Osteoblast (primary cell): Measurements from ENCODE around the gene PPP4R3A. TPM values are rescaled to one million over a fixed set of nuclear protein-coding genes. Genes with fewer than 3 reads are reported as not detected.
"Not testable (repeated sequence)": the region's sequence is repeated elsewhere in the genome, so short reads cannot be mapped to it uniquely, and the experiment has no call there.

Source experiments
- DNase-seq: peaks from one replicate; pipeline ENCODE4 v3.0.0; 2011; ENCODE audit warnings: low spot score, mixed read lengths; ENCODE audit not compliant: insufficient read length; ENCODE audit errors: missing footprints
- H2AFZ ChIP-seq: 2 replicates; pipeline ENCODE4 v1.6.0; 2011; ENCODE audit warnings: mild to moderate bottlenecking, low read length
- H3K27ac ChIP-seq: 2 replicates; pipeline ENCODE4 v1.5.1; 2011; ENCODE audit warnings: mild to moderate bottlenecking, low read depth, low read length, moderate library complexity
- H3K27me3 ChIP-seq: 2 replicates; pipeline ENCODE4 v1.6.0; 2012; ENCODE audit warnings: mild to moderate bottlenecking, control low read depth, inconsistent platforms, low read length, moderate library complexity; ENCODE audit not compliant: insufficient read depth
- H3K36me3 ChIP-seq: 2 replicates; pipeline ENCODE4 v1.5.1; 2011; ENCODE audit warnings: mild to moderate bottlenecking, low read length, control low read depth, moderate library complexity; ENCODE audit not compliant: insufficient read depth
- H3K4me1 ChIP-seq: 2 replicates; pipeline ENCODE4 v1.5.1; 2011; ENCODE audit warnings: mild to moderate bottlenecking, low read length, control low read depth, moderate library complexity; ENCODE audit not compliant: insufficient read depth
- H3K4me2 ChIP-seq: 2 replicates; pipeline ENCODE4 v1.6.0; 2011; ENCODE audit warnings: mild to moderate bottlenecking, low read length; ENCODE audit not compliant: insufficient read depth
- H3K4me3 ChIP-seq: fragments of 200-600 bp; sonication (generic); 3 replicates; pipeline ENCODE4 v1.5.1; 2012; ENCODE audit warnings: mild to moderate bottlenecking, low read length, inconsistent platforms; ENCODE audit not compliant: insufficient read depth
- H3K79me2 ChIP-seq: 2 replicates; pipeline ENCODE4 v1.6.0; 2012; ENCODE audit warnings: mild to moderate bottlenecking, low read length, control low read depth, inconsistent platforms; ENCODE audit not compliant: insufficient read depth
- H3K9me3 ChIP-seq: 2 replicates; pipeline ENCODE4 v1.5.1; 2011; ENCODE audit warnings: low read depth, low read length, control low read depth
- H4K20me1 ChIP-seq: 2 replicates; pipeline ENCODE4 v1.6.0; 2012; ENCODE audit warnings: mild to moderate bottlenecking, low read length, control low read depth; ENCODE audit not compliant: insufficient read depth
- CTCF ChIP-seq: IDR thresholded peaks from 2 replicates; pipeline ENCODE4 v1.5.1; 2011; ENCODE audit warnings: mild to moderate bottlenecking, low read depth, low read length, moderate library complexity; ENCODE audit errors: extremely low read depth
- total RNA-seq: library from RNA; depleted of rRNA; stranded (reverse); fragments of >200 nt; gene quantifications from 2 replicates; pipeline ENCODE4 v1.2.3, GENCODE V29; 2012

PPP4R3A gene
- total RNA-seq, 1 donor: 43.4 TPM

GRCh38 chr14:91503000-91503504 lies 7.1 kb downstream of the PPP4R3A start:
- Histone ChIP-seq H3K9me3 (no peaks in the 10 kb centered on the region), H3K36me3 (no peaks in the 10 kb centered on the region), H3K4me1 (peaks cover under 1% of the 10 kb centered on the region), H2AFZ (no peak overlapping the region), H4K20me1 (peaks cover 68% of the 10 kb centered on the region), H3K4me2 (no peak overlapping the region), H3K79me2 (peaks cover 94% of the 10 kb centered on the region), H3K27me3 (no peaks in the 10 kb centered on the region), H3K4me3 (no peak overlapping the region), H3K27ac (no peak overlapping the region)
- no peak for DNase-seq
- TF ChIP-seq CTCF: no peak

GRCh38 chr14:91501951-91502930 lies 7.9 kb downstream of the PPP4R3A start:
- no peaks in the 10 kb centered on the region for H3K27me3 ChIP-seq
- H3K4me1 ChIP-seq: no peaks in the 10 kb centered on the region
- H2AFZ ChIP-seq: no peak overlapping the region
- H3K4me3 ChIP-seq: no peak overlapping the region
- no peak overlapping the region for H3K27ac ChIP-seq
- no peak overlapping the region for H3K4me2 ChIP-seq
- peaks cover 97% of the 10 kb centered on the region for H3K79me2 ChIP-seq
- no peak for TF ChIP-seq CTCF
- DNase-seq: no peak
- no peaks in the 10 kb centered on the region for H3K36me3 ChIP-seq
- no peaks in the 10 kb centered on the region for H3K9me3 ChIP-seq
- H4K20me1 ChIP-seq: peaks cover 69% of the 10 kb centered on the region

- no peaks in the 10 kb centered on the region for H3K4me1 ChIP-seq
- no peak for TF ChIP-seq CTCF
- peaks cover 98% of the 10 kb centered on the region for H3K79me2 ChIP-seq
- no peak overlapping the region for H3K4me2 ChIP-seq
- H4K20me1 ChIP-seq: peaks cover 70% of the 10 kb centered on the region
- H3K27me3 ChIP-seq: no peaks in the 10 kb centered on the region
- H3K9me3 ChIP-seq: no peaks in the 10 kb centered on the region
- no peak overlapping the region for H3K27ac ChIP-seq
- H3K36me3 ChIP-seq: no peaks in the 10 kb centered on the region
- no peak overlapping the region for H2AFZ ChIP-seq
- DNase-seq: no peak
- no peak overlapping the region for H3K4me3 ChIP-seq
These were observed 8.8 kb downstream of the PPP4R3A start for GRCh38 chr14:91501348-91501747.

- TF ChIP-seq CTCF: no peak
- Histone ChIP-seq H3K27ac (no peak overlapping the region), H3K36me3 (no peaks in the 10 kb centered on the region), H3K9me3 (no peaks in the 10 kb centered on the region), H3K4me1 (peaks cover 9% of the 10 kb centered on the region), H3K4me3 (no peak overlapping the region), H3K79me2 (peaks cover 97% of the 10 kb centered on the region), H3K4me2 (no peak overlapping the region), H2AFZ (no peak overlapping the region), H4K20me1 (peaks cover 73% of the 10 kb centered on the region), H3K27me3 (no peaks in the 10 kb centered on the region)
- no peak for DNase-seq
These were observed 13.3 kb downstream of the PPP4R3A start for GRCh38 chr14:91496790-91497189.

- Histone ChIP-seq H3K79me2 (peaks cover 96% of the 10 kb centered on the region), H4K20me1 (peaks cover 62% of the 10 kb centered on the region)
- not testable (repeated sequence) for H3K36me3 ChIP-seq, H2AFZ ChIP-seq, H3K4me3 ChIP-seq, H3K27me3 ChIP-seq, H3K4me2 ChIP-seq, H3K9me3 ChIP-seq, H3K4me1 ChIP-seq, DNase-seq, H3K27ac ChIP-seq
These were observed 15.6 kb downstream of the PPP4R3A start for GRCh38 chr14:91494392-91495065.
